GM18511 (cell line): ENCODE results near the gene PIGP.
"Not testable (repeated sequence)": the region's sequence is repeated elsewhere in the genome, so short reads cannot be mapped to it uniquely, and the experiment has no call there.

Experiments
- ATAC-seq: cut with Tn5 transposase; IDR thresholded peaks from one replicate; pipeline ENCODE4 v1.9.1; 2021; ENCODE audit warnings: mild to moderate bottlenecking, moderate library complexity; ENCODE audit not compliant: unreplicated experiment

PIGP gene

GRCh38 chr21:37045149-37045548 lies 27.7 kb downstream of the PIGP start:
- ATAC-seq: no peak

- no peak for ATAC-seq
Observed at GRCh38 chr21:37044643-37045042, 28.2 kb downstream of the PIGP start.

- no peak for ATAC-seq
Observed at GRCh38 chr21:37043818-37044217, 29.1 kb downstream of the PIGP start.

GRCh38 chr21:37041706-37042271 lies 31.1 kb downstream of the PIGP start:
- ATAC-seq: no peak

GRCh38 chr21:37040212-37040611 lies 32.7 kb downstream of the PIGP start:
- no peak for ATAC-seq

- no peak for ATAC-seq
Observed at GRCh38 chr21:37039411-37040075, 33.3 kb downstream of the PIGP start.

GRCh38 chr21:37036177-37036576 lies 36.7 kb downstream of the PIGP start:
- no peak for ATAC-seq

- not testable (repeated sequence) for ATAC-seq
Observed at GRCh38 chr21:37034394-37034793, 38.5 kb downstream of the PIGP start.

GRCh38 chr21:37032877-37033471 lies 39.9 kb downstream of the PIGP start:
- ATAC-seq: no peak

GRCh38 chr21:37032293-37032692 lies 40.6 kb downstream of the PIGP start:
- no peak for ATAC-seq

- ATAC-seq: no peak
Observed at GRCh38 chr21:37030864-37031263, 42.0 kb downstream of the PIGP start.

GRCh38 chr21:37028570-37028969 lies 44.3 kb downstream of the PIGP start:
- ATAC-seq: no peak

GRCh38 chr21:37026499-37026898 lies 46.4 kb downstream of the PIGP start:
- no peak for ATAC-seq

- no peak for ATAC-seq
Observed at GRCh38 chr21:37017951-37018679, 54.8 kb downstream of the PIGP start.
